GM12864 (cell line): ENCODE results near the gene WDR86.

Experiments used
- DNase-seq: peaks from one replicate; pipeline ENCODE4 v3.0.0-alpha.2; 2011; ENCODE audit warnings: low read depth
- H3K4me3 ChIP-seq: 2 replicates; pipeline ENCODE4 v1.5.1; 2011; ENCODE audit warnings: mild to moderate bottlenecking, low read depth, low read length, control low read depth
- CTCF ChIP-seq: IDR thresholded peaks from 2 replicates; pipeline ENCODE4 v1.5.1; 2011; ENCODE audit warnings: low read depth, mild to moderate bottlenecking, moderate library complexity, low read length, control low read depth, inconsistent platforms; ENCODE audit errors: missing control alignments

The WDR86 gene

GRCh38 chr7:151385626-151386300, 24.1 kb downstream of the WDR86 start:
- TF ChIP-seq CTCF: no peak
- no peak for DNase-seq

GRCh38 chr7:151384776-151385625, 24.8 kb downstream of the WDR86 start:
- DNase-seq: no peak
- no peak for TF ChIP-seq CTCF
- H3K4me3 ChIP-seq: no peak overlapping the region

More at GRCh38 chr7:151385626-151386300, 24.1 kb downstream of the WDR86 start:
- H3K4me3 ChIP-seq: no peak overlapping the region

- no peak for TF ChIP-seq CTCF
- H3K4me3 ChIP-seq: no peak overlapping the region
- DNase-seq: no peak
Measured at GRCh38 chr7:151384352-151384697, 25.5 kb downstream of the WDR86 start.

GRCh38 chr7:151383638-151384351, 26.0 kb downstream of the WDR86 start:
- H3K4me3 ChIP-seq: no peak overlapping the region
- no peak for DNase-seq
- TF ChIP-seq CTCF: no peak

GRCh38 chr7:151382079-151382885, 27.6 kb downstream of the WDR86 start:
- no peak overlapping the region; the same call in 1 of the 2 replicates for H3K4me3 ChIP-seq
- no peak for TF ChIP-seq CTCF
- no peak for DNase-seq

GRCh38 chr7:151381348-151382078, 28.3 kb downstream of the WDR86 start:
- TF ChIP-seq CTCF: no peak
- DNase-seq: no peak
- H3K4me3 ChIP-seq: peak overlapping the region; percentile 27
